HepG2 (cell line): ENCODE measurements around the gene FGFR3. TPM values are rescaled to one million over a fixed set of nuclear protein-coding genes. Genes with fewer than 3 reads are reported as not detected.
A peak's percentile ranks its signal among the peaks of the same experiment; 100 is the strongest.

ENCODE experiments used
- ELF1 ChIP-seq: sonication (generic); formaldehyde crosslinking; IDR thresholded peaks from 2 replicates; pipeline ENCODE4 v1.4.0; 2020; ENCODE audit warnings: missing genetic modification reagents
- GABPB1 ChIP-seq: IDR thresholded peaks from 2 replicates; pipeline ENCODE4 v1.6.1; 2016; ENCODE audit warnings: mild to moderate bottlenecking, missing genetic modification reagents, moderate library complexity, missing compliant biosample characterization
- HDAC2 ChIP-seq: sonication (generic); formaldehyde crosslinking; IDR thresholded peaks from 2 replicates; pipeline ENCODE4 v1.4.0; 2020; ENCODE audit warnings: missing genetic modification reagents
- LCORL ChIP-seq, 2 experiments: fragments of 450-650 bp in 1 of 2; sonication (generic) in 1 of 2; formaldehyde crosslinking in 1 of 2; IDR thresholded peaks; 2 replicates each; pipeline versions ENCODE4 v1.5.0 to v1.6.1; 2017 to 2020; ENCODE audit warnings: antibody characterized with exemption in 1 of 2, missing genetic modification reagents in 1 of 2
- NFIC ChIP-seq: IDR thresholded peaks from 2 replicates; pipeline ENCODE4 v1.6.1; 2012; ENCODE audit warnings: mild to moderate bottlenecking, low read length, inconsistent platforms
- PHF21A ChIP-seq: sonication (generic); formaldehyde crosslinking; IDR thresholded peaks from 2 replicates; pipeline ENCODE4 v1.5.0; 2020; ENCODE audit warnings: mild to moderate bottlenecking, missing genetic modification reagents
- RXRB ChIP-seq: IDR thresholded peaks from 2 replicates; pipeline ENCODE4 v1.6.1; 2016; ENCODE audit warnings: borderline replicate concordance, missing genetic modification reagents, missing compliant biosample characterization
- SIN3A ChIP-seq: IDR thresholded peaks from 2 replicates; pipeline ENCODE4 v1.6.1; 2011; ENCODE audit warnings: low read depth, mild to moderate bottlenecking, control low read depth, low read length, borderline replicate concordance
- SOX5 ChIP-seq: IDR thresholded peaks from 2 replicates; pipeline ENCODE4 v1.6.1; 2016; ENCODE audit warnings: borderline replicate concordance
- SRY ChIP-seq: sonication (generic); formaldehyde crosslinking; IDR thresholded peaks from 2 replicates; pipeline ENCODE4 v1.8.0; 2022; ENCODE audit warnings: mild to moderate bottlenecking, missing genetic modification reagents
- TGIF2 ChIP-seq: IDR thresholded peaks from 2 replicates; pipeline ENCODE4 v1.6.1; 2016; ENCODE audit warnings: control low read depth, missing compliant biosample characterization
- U2AF2 ChIP-seq: fragments of 200-400 bp; formaldehyde crosslinking; IDR thresholded peaks from 2 replicates; pipeline ENCODE4 v1.6.1; 2017; ENCODE audit warnings: low read depth, mild to moderate bottlenecking, low read length
- ZNF296 ChIP-seq: sonication (generic); formaldehyde crosslinking; conservative IDR thresholded peaks from 2 replicates; pipeline ENCODE4 v1.5.0; 2020; ENCODE audit warnings: mild to moderate bottlenecking, missing genetic modification reagents
- ZNF766 ChIP-seq: sonication (generic); formaldehyde crosslinking; IDR thresholded peaks from 2 replicates; pipeline ENCODE4 v1.5.0; 2020; ENCODE audit warnings: missing genetic modification reagents, borderline replicate concordance
- polyA plus RNA-seq, 8 experiments: library from polyadenylated mRNA; depleted of rRNA in 3 of 8; stranded (reverse) in 7 of 8; unstranded in 1 of 8; fragments of >200 nt; fragmentation: Illumina TruSeq in 4 of 8; extraction: Trizol in 4 of 8; gene quantifications; 2 replicates each; pipeline versions ENCODE4 v1.2.1 to v1.2.3, GENCODE V29; 2011 to 2016; ENCODE audit warnings: low read depth in 4 of 8, missing spikeins in 1 of 8, mixed read lengths in 1 of 8; ENCODE audit not compliant: insufficient read depth in 1 of 8
- total RNA-seq, 5 experiments: library from RNA; depleted of rRNA; stranded (reverse); fragments of >200 nt; fragmentation: Illumina TruSeq; extraction: Trizol; gene quantifications; 2 replicates each; pipeline ENCODE4 v1.2.3, GENCODE V29; 2016; ENCODE audit warnings: low read depth in 1 of 5
- TF ChIP-seq, protein P1 (sequence below): sonication (generic); formaldehyde crosslinking; IDR thresholded peaks from 2 replicates; pipeline ENCODE4 v1.9.0; 2022; ENCODE audit warnings: missing genetic modification reagents, mild to moderate bottlenecking, borderline replicate concordance
- TF ChIP-seq, protein P2 (sequence below), 2 experiments: sonication (generic) in 1 of 2; formaldehyde crosslinking in 1 of 2; IDR thresholded peaks; 2 replicates each; pipeline versions ENCODE4 v1.4.0 to v1.6.1; 2018 to 2020; ENCODE audit warnings: missing genetic modification reagents in 2 of 2, borderline replicate concordance in 1 of 2, low read depth in 1 of 2, mild to moderate bottlenecking in 1 of 2, missing biosample characterization in 1 of 2
- TF ChIP-seq, protein P3 (sequence below): sonication (generic); formaldehyde crosslinking; IDR thresholded peaks from 2 replicates; pipeline ENCODE4 v1.4.0; 2020; ENCODE audit warnings: missing genetic modification reagents
- TF ChIP-seq, protein P4 (sequence below): sonication (generic); formaldehyde crosslinking; conservative IDR thresholded peaks from 2 replicates; pipeline ENCODE4 v1.4.0; 2020; ENCODE audit warnings: missing genetic modification reagents
- TF ChIP-seq, protein P5 (sequence below): sonication (generic); formaldehyde crosslinking; IDR thresholded peaks from 2 replicates; pipeline ENCODE4 v1.5.0; 2020; ENCODE audit warnings: mild to moderate bottlenecking, missing genetic modification reagents, borderline replicate concordance

Gene FGFR3
- total and polyA plus RNA-seq, 2 of the 13 experiments (the other 11 are each of a cell fraction or from before 2014, with no cell fraction given) = 103 to 109 TPM

DNA sequence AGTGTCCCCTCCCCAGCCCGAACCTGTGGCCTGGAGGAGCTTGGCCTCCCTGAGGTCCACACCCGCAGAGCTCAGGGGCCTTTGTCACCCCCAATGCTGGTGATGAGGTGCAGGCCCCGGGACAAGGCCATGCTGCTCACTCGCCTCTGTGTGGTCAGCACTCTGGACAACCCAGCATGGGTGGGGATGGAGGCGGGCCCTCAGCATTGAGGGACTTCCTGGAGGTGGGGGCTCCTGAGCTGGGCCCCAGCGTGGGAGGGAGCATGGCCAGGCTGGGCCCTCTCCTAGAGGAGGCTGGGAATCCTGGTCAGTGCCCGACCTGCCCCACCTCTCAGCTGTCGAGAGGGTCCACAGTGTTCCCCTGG is 41.2 kb upstream of the FGFR3 start (continued):
- TF ChIP-seq SIN3A (peak; percentile 33; the same call in 1 of the 2 replicates), NFIC (no peak), TGIF2 (CRISPR knock-in tag) (peak; percentile 55; the same call in 1 of the 2 replicates), GABPB1 (CRISPR knock-in tag) (peak; percentile 51; the same call in 1 of the 2 replicates), ELF1 (CRISPR knock-in tag) (peak; percentile 69), SOX5 (CRISPR knock-in tag) (0 out of 2 replicates have a peak, but pooled peaks have one; percentile 22), SRY (0 out of 2 replicates have a peak, but pooled peaks have one; percentile 1), U2AF2 (no peak), LCORL (IDR thresholded peaks at IDR 0.05) (no peak), LCORL (CRISPR knock-in tag; IDR thresholded peaks at IDR 0.05) (peak; percentile 50), ZNF766 (CRISPR knock-in tag) (0 out of 2 replicates have a peak, but pooled peaks have one; percentile 3), RXRB (CRISPR knock-in tag) (peak; percentile 19), PHF21A (peak; percentile 67; the same call in 1 of the 2 replicates), ZNF296 (CRISPR knock-in tag) (no peak), HDAC2 (CRISPR knock-in tag) (peak; percentile 67)
- TF ChIP-seq, protein P1, sequence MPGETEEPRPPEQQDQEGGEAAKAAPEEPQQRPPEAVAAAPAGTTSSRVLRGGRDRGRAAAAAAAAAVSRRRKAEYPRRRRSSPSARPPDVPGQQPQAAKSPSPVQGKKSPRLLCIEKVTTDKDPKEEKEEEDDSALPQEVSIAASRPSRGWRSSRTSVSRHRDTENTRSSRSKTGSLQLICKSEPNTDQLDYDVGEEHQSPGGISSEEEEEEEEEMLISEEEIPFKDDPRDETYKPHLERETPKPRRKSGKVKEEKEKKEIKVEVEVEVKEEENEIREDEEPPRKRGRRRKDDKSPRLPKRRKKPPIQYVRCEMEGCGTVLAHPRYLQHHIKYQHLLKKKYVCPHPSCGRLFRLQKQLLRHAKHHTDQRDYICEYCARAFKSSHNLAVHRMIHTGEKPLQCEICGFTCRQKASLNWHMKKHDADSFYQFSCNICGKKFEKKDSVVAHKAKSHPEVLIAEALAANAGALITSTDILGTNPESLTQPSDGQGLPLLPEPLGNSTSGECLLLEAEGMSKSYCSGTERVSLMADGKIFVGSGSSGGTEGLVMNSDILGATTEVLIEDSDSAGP (CRISPR knock-in tag) = no peak; the same call in 1 of the 2 replicates
- TF ChIP-seq, protein P2, sequence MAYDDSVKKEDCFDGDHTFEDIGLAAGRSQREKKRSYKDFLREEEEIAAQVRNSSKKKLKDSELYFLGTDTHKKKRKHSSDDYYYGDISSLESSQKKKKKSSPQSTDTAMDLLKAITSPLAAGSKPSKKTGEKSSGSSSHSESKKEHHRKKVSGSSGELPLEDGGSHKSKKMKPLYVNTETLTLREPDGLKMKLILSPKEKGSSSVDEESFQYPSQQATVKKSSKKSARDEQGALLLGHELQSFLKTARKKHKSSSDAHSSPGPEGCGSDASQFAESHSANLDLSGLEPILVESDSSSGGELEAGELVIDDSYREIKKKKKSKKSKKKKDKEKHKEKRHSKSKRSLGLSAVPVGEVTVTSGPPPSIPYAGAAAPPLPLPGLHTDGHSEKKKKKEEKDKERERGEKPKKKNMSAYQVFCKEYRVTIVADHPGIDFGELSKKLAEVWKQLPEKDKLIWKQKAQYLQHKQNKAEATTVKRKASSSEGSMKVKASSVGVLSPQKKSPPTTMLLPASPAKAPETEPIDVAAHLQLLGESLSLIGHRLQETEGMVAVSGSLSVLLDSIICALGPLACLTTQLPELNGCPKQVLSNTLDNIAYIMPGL (CRISPR knock-in tag; IDR thresholded peaks at IDR 0.05; ENCODE audit: borderline replicate concordance in 1 of 2, low read depth in 1 of 2) = peak; percentile 6 to 40; a peak in 1 of 4 replicates
- TF ChIP-seq, protein P3, sequence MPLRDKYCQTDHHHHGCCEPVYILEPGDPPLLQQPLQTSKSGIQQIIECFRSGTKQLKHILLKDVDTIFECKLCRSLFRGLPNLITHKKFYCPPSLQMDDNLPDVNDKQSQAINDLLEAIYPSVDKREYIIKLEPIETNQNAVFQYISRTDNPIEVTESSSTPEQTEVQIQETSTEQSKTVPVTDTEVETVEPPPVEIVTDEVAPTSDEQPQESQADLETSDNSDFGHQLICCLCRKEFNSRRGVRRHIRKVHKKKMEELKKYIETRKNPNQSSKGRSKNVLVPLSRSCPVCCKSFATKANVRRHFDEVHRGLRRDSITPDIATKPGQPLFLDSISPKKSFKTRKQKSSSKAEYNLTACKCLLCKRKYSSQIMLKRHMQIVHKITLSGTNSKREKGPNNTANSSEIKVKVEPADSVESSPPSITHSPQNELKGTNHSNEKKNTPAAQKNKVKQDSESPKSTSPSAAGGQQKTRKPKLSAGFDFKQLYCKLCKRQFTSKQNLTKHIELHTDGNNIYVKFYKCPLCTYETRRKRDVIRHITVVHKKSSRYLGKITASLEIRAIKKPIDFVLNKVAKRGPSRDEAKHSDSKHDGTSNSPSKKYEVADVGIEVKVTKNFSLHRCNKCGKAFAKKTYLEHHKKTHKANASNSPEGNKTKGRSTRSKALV = no peak
- TF ChIP-seq, protein P4, sequence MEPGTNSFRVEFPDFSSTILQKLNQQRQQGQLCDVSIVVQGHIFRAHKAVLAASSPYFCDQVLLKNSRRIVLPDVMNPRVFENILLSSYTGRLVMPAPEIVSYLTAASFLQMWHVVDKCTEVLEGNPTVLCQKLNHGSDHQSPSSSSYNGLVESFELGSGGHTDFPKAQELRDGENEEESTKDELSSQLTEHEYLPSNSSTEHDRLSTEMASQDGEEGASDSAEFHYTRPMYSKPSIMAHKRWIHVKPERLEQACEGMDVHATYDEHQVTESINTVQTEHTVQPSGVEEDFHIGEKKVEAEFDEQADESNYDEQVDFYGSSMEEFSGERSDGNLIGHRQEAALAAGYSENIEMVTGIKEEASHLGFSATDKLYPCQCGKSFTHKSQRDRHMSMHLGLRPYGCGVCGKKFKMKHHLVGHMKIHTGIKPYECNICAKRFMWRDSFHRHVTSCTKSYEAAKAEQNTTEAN (CRISPR knock-in tag) = no peak
- TF ChIP-seq, protein P5, sequence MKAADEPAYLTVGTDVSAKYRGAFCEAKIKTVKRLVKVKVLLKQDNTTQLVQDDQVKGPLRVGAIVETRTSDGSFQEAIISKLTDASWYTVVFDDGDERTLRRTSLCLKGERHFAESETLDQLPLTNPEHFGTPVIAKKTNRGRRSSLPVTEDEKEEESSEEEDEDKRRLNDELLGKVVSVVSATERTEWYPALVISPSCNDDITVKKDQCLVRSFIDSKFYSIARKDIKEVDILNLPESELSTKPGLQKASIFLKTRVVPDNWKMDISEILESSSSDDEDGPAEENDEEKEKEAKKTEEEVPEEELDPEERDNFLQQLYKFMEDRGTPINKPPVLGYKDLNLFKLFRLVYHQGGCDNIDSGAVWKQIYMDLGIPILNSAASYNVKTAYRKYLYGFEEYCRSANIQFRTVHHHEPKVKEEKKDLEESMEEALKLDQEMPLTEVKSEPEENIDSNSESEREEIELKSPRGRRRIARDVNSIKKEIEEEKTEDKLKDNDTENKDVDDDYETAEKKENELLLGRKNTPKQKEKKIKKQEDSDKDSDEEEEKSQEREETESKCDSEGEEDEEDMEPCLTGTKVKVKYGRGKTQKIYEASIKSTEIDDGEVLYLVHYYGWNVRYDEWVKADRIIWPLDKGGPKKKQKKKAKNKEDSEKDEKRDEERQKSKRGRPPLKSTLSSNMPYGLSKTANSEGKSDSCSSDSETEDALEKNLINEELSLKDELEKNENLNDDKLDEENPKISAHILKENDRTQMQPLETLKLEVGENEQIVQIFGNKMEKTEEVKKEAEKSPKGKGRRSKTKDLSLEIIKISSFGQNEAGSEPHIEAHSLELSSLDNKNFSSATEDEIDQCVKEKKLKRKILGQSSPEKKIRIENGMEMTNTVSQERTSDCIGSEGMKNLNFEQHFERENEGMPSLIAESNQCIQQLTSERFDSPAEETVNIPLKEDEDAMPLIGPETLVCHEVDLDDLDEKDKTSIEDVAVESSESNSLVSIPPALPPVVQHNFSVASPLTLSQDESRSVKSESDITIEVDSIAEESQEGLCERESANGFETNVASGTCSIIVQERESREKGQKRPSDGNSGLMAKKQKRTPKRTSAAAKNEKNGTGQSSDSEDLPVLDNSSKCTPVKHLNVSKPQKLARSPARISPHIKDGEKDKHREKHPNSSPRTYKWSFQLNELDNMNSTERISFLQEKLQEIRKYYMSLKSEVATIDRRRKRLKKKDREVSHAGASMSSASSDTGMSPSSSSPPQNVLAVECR (CRISPR knock-in tag) = peak; percentile 53; the same call in 1 of the 2 replicates
